ENCODE results near the gene DTWD2. TPM values are rescaled to one million over a fixed set of nuclear protein-coding genes. Genes with fewer than 3 reads are reported as not detected.
"Not testable (repeated sequence)": the region's sequence is repeated elsewhere in the genome, so short reads cannot be mapped to it uniquely, and the experiment has no call there.

DTWD2 gene
- total RNA-seq, 4 donors from 2014 or later, result 6.1 to 9.8 (median 6.3) TPM

DNA sequence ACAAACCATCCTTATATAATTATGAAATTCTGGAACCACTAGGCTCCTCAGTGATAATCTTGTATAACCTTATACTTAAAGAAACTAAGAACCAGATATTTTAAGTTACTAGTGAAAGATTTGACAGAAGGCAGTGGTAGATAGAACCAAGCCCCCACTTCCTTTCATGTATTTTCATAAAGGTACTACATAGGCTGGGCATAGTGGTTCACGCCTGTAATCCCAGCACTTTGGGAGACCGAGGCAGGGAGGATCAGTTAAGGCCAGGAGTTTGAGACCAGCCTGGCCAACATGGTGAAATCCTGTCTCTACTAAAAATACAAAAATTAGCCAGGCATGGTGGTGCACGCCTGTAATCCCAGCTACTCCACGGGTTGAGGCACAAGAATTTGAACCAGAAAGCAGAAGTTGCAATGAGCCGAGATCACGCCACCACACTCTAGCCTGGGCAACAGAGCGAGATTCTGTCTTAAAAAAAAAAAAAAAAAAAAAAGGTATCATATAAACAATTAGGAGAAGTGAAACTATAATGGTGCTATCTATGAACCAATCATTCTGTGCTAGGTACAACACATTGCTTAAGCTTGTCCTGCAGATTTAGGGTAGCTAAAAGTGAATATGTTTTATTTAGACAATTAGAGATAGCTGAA, 27.9 kb upstream of the DTWD2 start:
- DNase-seq (ENCODE audit: low spot score in 2 of 2), result no peak
- 93 to 95% methylated on average over 7 of the region's 7 CpGs for WGBS, 2 donors
- Histone ChIP-seq H3K27me3 (no peaks in the 10 kb centered on the region), H3K4me3 (no peak overlapping the region), H3K27ac (no peak overlapping the region), H3K36me3 (no peaks in the 10 kb centered on the region), H3K9me3 (no peaks in the 10 kb centered on the region), H3K4me1 (peaks cover 0 to 3% (median 0%) of the 10 kb centered on the region in 4 donors)
- no peak for TF ChIP-seq EP300 (IDR thresholded peaks at IDR 0.05)
- no peak for TF ChIP-seq POLR2A (IDR thresholded peaks at IDR 0.05)
- TF ChIP-seq, protein P1, sequence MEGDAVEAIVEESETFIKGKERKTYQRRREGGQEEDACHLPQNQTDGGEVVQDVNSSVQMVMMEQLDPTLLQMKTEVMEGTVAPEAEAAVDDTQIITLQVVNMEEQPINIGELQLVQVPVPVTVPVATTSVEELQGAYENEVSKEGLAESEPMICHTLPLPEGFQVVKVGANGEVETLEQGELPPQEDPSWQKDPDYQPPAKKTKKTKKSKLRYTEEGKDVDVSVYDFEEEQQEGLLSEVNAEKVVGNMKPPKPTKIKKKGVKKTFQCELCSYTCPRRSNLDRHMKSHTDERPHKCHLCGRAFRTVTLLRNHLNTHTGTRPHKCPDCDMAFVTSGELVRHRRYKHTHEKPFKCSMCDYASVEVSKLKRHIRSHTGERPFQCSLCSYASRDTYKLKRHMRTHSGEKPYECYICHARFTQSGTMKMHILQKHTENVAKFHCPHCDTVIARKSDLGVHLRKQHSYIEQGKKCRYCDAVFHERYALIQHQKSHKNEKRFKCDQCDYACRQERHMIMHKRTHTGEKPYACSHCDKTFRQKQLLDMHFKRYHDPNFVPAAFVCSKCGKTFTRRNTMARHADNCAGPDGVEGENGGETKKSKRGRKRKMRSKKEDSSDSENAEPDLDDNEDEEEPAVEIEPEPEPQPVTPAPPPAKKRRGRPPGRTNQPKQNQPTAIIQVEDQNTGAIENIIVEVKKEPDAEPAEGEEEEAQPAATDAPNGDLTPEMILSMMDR (IDR thresholded peaks at IDR 0.05), result no peak

- no peaks in the 10 kb centered on the region for H3K27me3 ChIP-seq
- no peaks in the 10 kb centered on the region for H3K9me3 ChIP-seq
- WGBS, 2 donors, result 94 to 96% methylated on average over 13 of the region's 13 CpGs
- no peaks in the 10 kb centered on the region for H3K36me3 ChIP-seq
- TF ChIP-seq, protein P1 (IDR thresholded peaks at IDR 0.05), result no peak
- TF ChIP-seq POLR2A (IDR thresholded peaks at IDR 0.05), result no peak
- TF ChIP-seq EP300 (IDR thresholded peaks at IDR 0.05), result no peak
- H3K27ac ChIP-seq, result no peak overlapping the region
- no peaks in the 10 kb centered on the region for H3K4me1 ChIP-seq
- no peak for DNase-seq (ENCODE audit: low spot score in 2 of 2)
- H3K4me3 ChIP-seq, result no peak overlapping the region
Observed at GRCh38 chr5:119011186-119011585, 22.8 kb upstream of the DTWD2 start.

- TF ChIP-seq, protein P1 (IDR thresholded peaks at IDR 0.05), result no peak
- TF ChIP-seq POLR2A (IDR thresholded peaks at IDR 0.05) (no peak), EP300 (IDR thresholded peaks at IDR 0.05) (no peak)
- WGBS, 2 donors, result 93% methylated on average over 6 of the region's 6 CpGs
- Histone ChIP-seq H3K27ac (no peak overlapping the region), H3K4me3 (no peak overlapping the region), H3K9me3 (no peaks in the 10 kb centered on the region), H3K27me3 (no peaks in the 10 kb centered on the region), H3K4me1 (no peaks in the 10 kb centered on the region), H3K36me3 (no peaks in the 10 kb centered on the region)
- DNase-seq (ENCODE audit: low spot score in 2 of 2), result no peak
Observed at GRCh38 chr5:119010206-119010605, 21.9 kb upstream of the DTWD2 start.

- Histone ChIP-seq H3K9me3 (no peaks in the 10 kb centered on the region), H3K27me3 (no peaks in the 10 kb centered on the region), H3K36me3 (no peaks in the 10 kb centered on the region), H3K4me1 (no peaks in the 10 kb centered on the region), H3K27ac (no peak overlapping the region), H3K4me3 (no peak overlapping the region)
- WGBS, 2 donors, result 86 to 89% methylated on average over 1 of the region's 1 CpG
- DNase-seq (ENCODE audit: low spot score in 2 of 2), result no peak
- TF ChIP-seq, protein P1 (IDR thresholded peaks at IDR 0.05), result no peak
- TF ChIP-seq POLR2A (IDR thresholded peaks at IDR 0.05), result no peak
- no peak for TF ChIP-seq EP300 (IDR thresholded peaks at IDR 0.05)
Observed at GRCh38 chr5:119009131-119009530, 20.8 kb upstream of the DTWD2 start.

DNA sequence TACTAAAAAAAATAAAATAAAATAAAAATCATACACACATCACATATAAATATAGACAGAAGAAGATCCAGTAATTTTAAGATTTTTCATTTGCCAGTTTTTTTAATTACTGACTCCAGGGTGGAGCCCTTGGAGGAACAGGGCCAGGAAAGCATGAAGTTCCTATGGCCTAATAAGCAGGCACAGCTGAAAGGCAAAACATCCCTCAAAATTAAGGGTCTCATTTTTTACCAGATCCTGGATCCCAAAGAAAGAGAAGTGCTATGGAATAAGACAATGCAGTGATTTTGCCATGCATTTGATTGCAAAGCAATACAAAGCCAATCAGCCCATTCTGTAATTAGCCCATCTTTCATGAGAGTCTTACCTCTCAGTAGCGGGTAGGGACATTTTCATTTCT, 11.3 kb upstream of the DTWD2 start:
- Histone ChIP-seq H3K4me3 (no peak overlapping the region), H3K9me3 (peaks cover 0 to 26% (median 0%) of the 10 kb centered on the region in 4 donors), H3K27me3 (no peaks in the 10 kb centered on the region), H3K27ac (no peak overlapping the region), H3K4me1 (no peaks in the 10 kb centered on the region), H3K36me3 (no peaks in the 10 kb centered on the region)
- 94 to 95% methylated on average over 1 of the region's 1 CpG for WGBS, 2 donors
- TF ChIP-seq POLR2A (IDR thresholded peaks at IDR 0.05) (no peak), EP300 (IDR thresholded peaks at IDR 0.05) (no peak)
- TF ChIP-seq, protein P1 (IDR thresholded peaks at IDR 0.05), result no peak
- DNase-seq (ENCODE audit: low spot score in 2 of 2), result no peak

DNA sequence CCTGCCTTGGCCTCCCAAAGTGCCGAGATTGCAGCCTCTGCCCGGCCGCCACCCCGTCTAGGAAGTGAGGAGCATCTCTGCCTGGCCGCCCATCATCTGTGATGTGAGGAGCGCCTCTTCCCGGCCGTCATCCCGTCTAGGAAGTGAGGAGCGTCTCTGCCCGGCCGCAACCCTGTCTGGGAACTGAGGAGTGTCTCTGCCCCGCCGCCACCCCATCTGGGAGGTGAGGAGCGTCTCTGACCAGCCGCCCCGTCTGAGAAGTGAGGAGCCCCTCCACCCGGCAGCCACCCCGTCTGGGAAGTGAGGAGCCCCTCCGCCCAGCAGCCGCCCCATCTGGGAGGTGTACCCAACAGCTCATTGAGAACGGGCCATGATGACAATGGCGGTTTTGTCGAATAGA, 10.5 kb upstream of the DTWD2 start:
- not testable (repeated sequence) for H3K4me1 ChIP-seq; H3K4me3 ChIP-seq; H3K27ac ChIP-seq; H3K27me3 ChIP-seq; DNase-seq (ENCODE audit: low spot score in 2 of 2); H3K36me3 ChIP-seq
- WGBS, 2 donors, result 96 to 98% methylated on average over 16 to 24 of the region's 24 CpGs
- H3K9me3 ChIP-seq, result peaks cover 0 to 26% (median 0%) of the 10 kb centered on the region in 4 donors
